GM19099 (cell line): ENCODE data around the gene PAM16.

ENCODE experiments used
- POLR2A ChIP-seq: IDR thresholded peaks from 3 replicates; pipeline ENCODE4 v1.6.1; 2011; ENCODE audit warnings: low read depth; ENCODE audit not compliant: insufficient read length; ENCODE audit errors: extremely low read depth

The PAM16 gene

GRCh38 chr16:4366016-4366415, 14.9 kb upstream of the PAM16 start:
- no peak for TF ChIP-seq POLR2A

DNA sequence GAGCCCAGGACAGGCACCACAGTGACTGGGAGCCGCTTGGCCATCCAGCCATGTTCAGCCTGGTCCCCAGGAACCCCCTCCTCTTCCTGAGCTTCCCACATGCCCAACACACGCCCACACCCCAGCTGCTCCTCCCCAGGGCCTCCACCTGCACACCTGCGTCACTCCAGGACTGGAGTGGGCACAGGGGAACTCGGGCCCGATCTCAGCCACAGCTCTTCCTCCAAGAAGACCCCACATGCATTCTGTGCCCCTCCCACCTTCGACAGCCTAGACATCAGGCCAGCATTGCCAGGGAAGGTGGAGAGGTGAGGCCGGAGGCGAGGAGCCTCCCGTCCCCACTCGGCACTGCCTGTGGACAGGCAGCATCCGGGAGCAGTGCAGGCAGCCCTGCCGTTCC, 14.5 kb upstream of the PAM16 start:
- no peak for TF ChIP-seq POLR2A

DNA sequence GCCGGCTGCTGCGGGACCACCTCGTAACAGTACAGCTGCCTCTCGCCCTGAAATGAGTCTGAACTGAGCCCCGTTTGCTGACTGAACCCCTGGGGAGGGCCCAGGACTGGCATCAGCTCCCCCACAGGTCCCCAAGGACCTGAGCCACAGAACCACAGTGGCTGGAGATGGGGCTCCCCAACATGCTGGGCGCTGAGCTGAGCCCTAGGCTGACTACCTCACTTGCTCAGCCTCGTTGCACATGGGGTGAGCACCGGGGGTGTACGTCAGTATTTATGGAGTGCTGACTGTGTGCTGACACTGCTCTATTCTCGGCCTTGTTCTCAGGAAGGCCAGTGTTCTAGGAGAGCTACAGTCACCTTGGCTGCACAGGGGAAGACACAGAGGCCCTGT, 13.9 kb upstream of the PAM16 start:
- no peak for TF ChIP-seq POLR2A

DNA sequence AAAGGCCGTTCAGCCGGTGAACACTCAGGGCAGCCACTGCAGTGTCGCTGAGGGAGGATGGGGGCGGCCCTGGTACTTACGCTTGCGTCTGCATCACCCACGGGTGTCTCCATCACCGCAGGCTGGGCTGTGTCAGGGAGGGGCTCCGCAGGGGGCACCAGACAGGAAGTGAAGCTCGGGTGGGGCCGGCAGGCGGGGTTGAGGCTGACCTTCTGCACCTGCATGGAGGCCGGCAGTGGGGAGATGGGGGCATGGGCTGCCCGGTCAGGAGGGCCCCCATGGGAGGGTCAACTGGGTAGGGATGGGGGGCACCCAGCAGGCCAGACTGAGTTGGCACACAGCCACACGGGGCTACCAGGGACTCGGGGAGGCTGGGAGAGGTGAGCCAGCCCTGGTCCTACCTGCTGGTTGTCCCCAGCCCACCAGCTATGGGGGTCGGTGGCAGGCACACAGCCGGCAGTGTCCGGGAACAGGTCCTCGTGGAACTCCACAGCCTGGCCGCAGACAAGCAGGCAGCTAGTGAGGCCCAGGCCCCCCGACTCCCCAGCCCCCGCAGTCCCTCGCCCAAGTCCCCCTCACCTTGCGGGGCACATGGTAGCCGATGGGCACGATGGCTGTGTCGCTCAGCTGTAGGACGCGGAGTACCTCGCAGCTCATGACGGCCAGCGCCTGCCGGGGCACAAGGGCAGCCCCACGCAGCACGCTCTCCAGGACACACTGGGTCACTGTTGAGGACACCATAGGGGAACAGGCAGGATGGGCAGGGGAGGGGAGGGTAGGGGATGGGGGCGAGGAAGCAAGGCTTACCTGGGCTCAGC, 13.3 kb upstream of the PAM16 start:
- TF ChIP-seq POLR2A = no peak

DNA sequence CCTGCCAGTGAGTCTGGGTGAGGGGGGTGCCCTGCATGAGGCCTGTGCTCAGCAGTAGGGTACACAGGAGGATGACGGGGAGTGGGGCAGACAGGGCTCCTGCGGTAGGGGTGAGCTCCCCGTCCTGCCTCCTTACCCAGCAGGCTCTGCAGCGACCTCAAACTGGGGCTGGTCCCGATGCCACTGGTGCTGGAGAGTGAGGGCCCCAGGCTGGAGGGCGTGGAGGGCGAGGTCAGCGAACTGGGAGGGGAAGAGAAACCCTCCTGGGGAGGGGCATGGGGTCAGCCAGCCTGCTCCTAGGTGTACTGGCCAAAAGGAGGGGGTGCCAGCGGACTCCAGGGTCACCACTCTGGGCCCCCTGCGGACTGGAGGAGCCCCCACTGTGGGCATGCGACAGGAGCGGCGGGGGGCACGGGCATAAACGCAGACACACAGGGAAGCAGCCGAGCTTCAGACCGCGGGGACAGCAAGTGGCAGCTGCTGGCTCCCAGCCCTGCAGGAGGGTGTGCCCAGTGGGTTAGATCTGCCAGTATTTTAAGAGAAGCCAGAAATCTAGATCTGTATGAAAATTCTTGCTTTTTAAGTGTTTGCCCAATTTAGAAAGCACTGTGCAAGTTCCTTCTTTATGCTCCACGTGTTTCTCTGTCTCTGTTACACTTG, 11.5 kb upstream of the PAM16 start:
- TF ChIP-seq POLR2A = no peak

GRCh38 chr16:4361944-4362311, 10.8 kb upstream of the PAM16 start:
- no peak for TF ChIP-seq POLR2A

DNA sequence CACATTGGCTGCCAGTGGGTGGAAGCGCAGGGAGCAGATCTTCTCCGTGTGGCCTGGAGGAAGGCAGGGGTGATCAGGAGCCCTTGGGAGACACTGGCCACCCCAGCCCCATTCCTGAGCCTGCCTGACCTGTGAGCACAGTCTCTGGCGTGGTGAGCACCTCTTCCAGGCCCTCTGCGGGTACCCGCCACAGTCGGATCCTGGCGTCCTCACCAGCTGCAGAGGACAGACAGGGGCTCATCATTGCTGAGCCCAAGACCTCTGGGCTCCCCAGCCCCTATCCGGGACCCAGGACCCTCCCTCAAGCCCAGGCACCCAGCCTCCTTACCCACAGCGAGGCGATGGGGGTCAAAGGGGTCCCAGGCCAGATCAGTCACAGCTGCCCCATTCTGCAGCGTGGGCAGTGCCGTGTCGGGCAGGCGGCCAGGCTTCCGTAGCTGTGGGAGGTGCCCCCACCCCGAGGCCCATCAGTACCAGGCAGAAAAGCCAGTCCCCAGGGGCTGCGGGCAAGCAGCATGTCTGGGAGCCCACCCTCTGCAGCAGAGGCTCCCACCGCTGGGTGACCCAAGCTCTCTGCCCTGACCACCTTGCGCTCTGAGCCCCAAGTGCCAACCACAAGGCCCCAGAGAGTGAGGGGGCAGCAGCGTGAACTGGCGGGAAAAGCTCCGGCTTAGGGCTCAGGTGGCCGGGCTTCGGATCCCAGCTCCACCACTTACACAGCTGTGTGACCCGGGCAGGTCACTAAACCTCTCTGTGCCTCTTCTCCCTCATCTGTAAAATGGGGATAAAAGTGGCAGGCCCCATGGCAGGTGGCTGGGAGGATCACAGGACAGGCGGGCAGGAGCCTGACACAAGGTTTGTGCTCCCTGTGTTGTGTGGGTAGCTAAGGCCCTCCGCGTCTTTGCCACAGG, 10.2 kb upstream of the PAM16 start:
- TF ChIP-seq POLR2A = no peak

GRCh38 chr16:4360538-4361021, 9.5 kb upstream of the PAM16 start:
- TF ChIP-seq POLR2A = no peak

- no peak for TF ChIP-seq POLR2A
Observed at GRCh38 chr16:4359914-4360313, 8.8 kb upstream of the PAM16 start.

- no peak for TF ChIP-seq POLR2A
Observed at GRCh38 chr16:4358831-4359561, 7.9 kb upstream of the PAM16 start.

DNA sequence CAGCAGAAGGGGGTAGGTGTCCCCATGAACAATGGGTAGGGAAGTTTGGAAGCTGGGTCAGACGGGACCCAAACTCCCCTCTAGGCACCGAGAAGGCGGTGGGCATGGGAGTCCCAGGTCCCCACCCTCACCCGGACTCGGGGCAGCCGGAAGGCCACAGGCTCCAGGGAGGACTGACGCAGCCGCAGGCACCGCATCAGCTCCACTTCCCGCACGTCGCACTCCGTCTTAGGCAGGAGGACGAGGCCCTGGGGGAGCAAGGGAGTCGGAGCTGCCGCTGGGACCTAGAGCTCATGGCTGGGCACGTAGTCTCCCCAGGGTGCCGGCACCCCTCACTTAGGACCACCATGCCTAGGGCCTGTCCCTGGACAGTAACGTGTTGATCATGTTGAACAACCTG, 7.1 kb upstream of the PAM16 start:
- no peak for TF ChIP-seq POLR2A

GRCh38 chr16:4356820-4357219, 5.7 kb upstream of the PAM16 start:
- no peak for TF ChIP-seq POLR2A

DNA sequence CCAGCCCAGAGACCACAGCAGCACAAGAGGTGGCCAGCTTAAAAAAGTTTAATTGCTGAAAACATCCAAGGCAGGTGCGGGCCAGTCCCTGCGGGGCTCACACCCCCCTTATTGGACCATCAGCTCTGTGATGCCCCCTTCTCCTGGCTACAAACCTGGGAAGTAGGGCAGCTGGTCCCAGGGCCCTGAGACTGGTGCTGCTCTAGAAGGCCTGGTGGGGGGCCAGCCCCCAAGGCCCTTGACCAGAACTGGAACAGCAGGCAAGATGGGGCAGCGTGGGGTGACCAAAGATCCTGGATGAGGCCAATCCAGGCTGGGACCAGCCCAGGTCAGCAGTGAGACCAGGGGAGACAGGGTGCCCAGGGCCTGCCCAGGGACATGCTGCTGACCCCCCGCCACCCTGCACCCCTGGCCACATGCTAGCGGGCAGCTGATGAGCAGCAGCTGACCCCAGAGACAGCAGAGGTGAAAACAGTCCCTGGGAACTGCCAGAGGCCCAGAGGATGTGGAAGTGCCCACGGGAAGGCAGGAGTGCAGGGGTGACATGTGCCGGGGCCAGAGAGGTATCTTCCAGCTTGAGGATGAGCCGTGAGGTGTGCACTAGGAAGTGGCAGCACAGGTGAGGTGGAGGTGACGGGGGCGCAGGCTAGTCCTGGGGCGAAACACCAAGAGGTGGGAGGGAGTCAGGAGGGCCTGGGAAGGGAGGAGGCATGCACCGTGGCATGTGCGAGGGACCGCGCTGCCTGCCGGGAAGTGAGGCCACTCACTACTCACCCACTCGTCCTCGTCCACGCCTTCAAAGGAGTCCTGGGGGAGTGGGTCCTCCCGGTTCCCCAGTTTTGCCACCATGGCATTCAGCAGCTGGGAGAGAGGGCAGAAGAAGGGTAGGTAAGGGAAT, 3.6 kb upstream of the PAM16 start:
- no peak for TF ChIP-seq POLR2A

- no peak for TF ChIP-seq POLR2A
Observed at GRCh38 chr16:4353675-4354074, 2.6 kb upstream of the PAM16 start.
